Astrocyte (in vitro differentiated cells and primary cell): ENCODE data around the gene TWIST2. TPM values are rescaled to one million over a fixed set of nuclear protein-coding genes. Genes with fewer than 3 reads are reported as not detected.
A peak's percentile ranks its signal among the peaks of the same experiment; 100 is the strongest.

Experiments
- DNase-seq: peaks from one replicate; pipeline ENCODE4 v3.0.0-alpha.2; 2010; ENCODE audit warnings: low read depth
- FAIRE-seq: peaks from 2 replicates; lab custom pipeline; 2011; peaks lifted over from hg19 to GRCh38; lab: Jason Lieb, UNC
- H2AFZ ChIP-seq: 2 replicates; pipeline ENCODE4 v1.6.0; 2012; ENCODE audit warnings: low read depth, low read length, inconsistent platforms
- H3K27ac ChIP-seq: 2 replicates; pipeline ENCODE4 v1.5.1; 2011; ENCODE audit warnings: low read depth, low read length, inconsistent platforms
- H3K27me3 ChIP-seq: 2 replicates; pipeline ENCODE4 v1.6.0; 2011; ENCODE audit warnings: low read length, inconsistent platforms; ENCODE audit not compliant: insufficient read depth
- H3K36me3 ChIP-seq: 2 replicates; pipeline ENCODE4 v1.5.1; 2011; ENCODE audit warnings: low read length, inconsistent platforms; ENCODE audit not compliant: insufficient read depth
- H3K4me1 ChIP-seq: 2 replicates; pipeline ENCODE4 v1.5.1; 2011; ENCODE audit warnings: low read length, inconsistent platforms; ENCODE audit not compliant: insufficient read depth
- H3K4me2 ChIP-seq: 2 replicates; pipeline ENCODE4 v1.6.0; 2012; ENCODE audit warnings: low read length, inconsistent platforms
- H3K4me3 ChIP-seq: 2 replicates; pipeline ENCODE4 v1.5.1; 2011; ENCODE audit warnings: low read depth, mild to moderate bottlenecking, low read length, inconsistent platforms; ENCODE audit not compliant: insufficient read depth
- H3K79me2 ChIP-seq: 2 replicates; pipeline ENCODE4 v1.6.0; 2012; ENCODE audit warnings: mild to moderate bottlenecking, low read length, inconsistent platforms; ENCODE audit not compliant: insufficient read depth
- H3K9ac ChIP-seq: 2 replicates; pipeline ENCODE4 v1.6.0; 2012; ENCODE audit warnings: mild to moderate bottlenecking, low read length, inconsistent platforms
- H3K9me3 ChIP-seq: 2 replicates; pipeline ENCODE4 v1.5.1; 2012; ENCODE audit warnings: low read depth, mild to moderate bottlenecking, low read length, inconsistent platforms; ENCODE audit not compliant: insufficient read depth
- H4K20me1 ChIP-seq: 2 replicates; pipeline ENCODE4 v1.6.0; 2012; ENCODE audit warnings: low read length, inconsistent platforms; ENCODE audit not compliant: insufficient read depth
- H3K27ac Mint-ChIP-seq: one replicate; pipeline ENCODE4 v1.8.0; 2021; ENCODE audit warnings: mild to moderate bottlenecking, mixed read lengths; ENCODE audit not compliant: unreplicated experiment
- H3K27me3 Mint-ChIP-seq: one replicate; pipeline ENCODE4 v1.8.0; 2021; ENCODE audit warnings: low read depth, mixed read lengths; ENCODE audit not compliant: unreplicated experiment
- H3K36me3 Mint-ChIP-seq: one replicate; pipeline ENCODE4 v1.8.0; 2021; ENCODE audit warnings: low read depth, mixed read lengths; ENCODE audit not compliant: unreplicated experiment
- H3K4me1 Mint-ChIP-seq: one replicate; pipeline ENCODE4 v1.8.0; 2021; ENCODE audit warnings: low read depth, mixed read lengths; ENCODE audit not compliant: unreplicated experiment
- H3K4me3 Mint-ChIP-seq: one replicate; pipeline ENCODE4 v1.8.0; 2021; ENCODE audit warnings: mild to moderate bottlenecking, moderate library complexity, mixed read lengths; ENCODE audit not compliant: unreplicated experiment
- H3K9me3 Mint-ChIP-seq: one replicate; pipeline ENCODE4 v1.8.0; 2021; ENCODE audit warnings: mild to moderate bottlenecking, mixed read lengths; ENCODE audit not compliant: unreplicated experiment
- EZH2 ChIP-seq: IDR thresholded peaks from 2 replicates; pipeline ENCODE4 v1.6.1; 2012; ENCODE audit warnings: mild to moderate bottlenecking, low read length, inconsistent platforms; ENCODE audit not compliant: insufficient read depth
- total RNA-seq: library from RNA; stranded (reverse); gene quantifications from 2 replicates; pipeline ENCODE4 v1.2.1, GENCODE V29; 2021
- TF ChIP-seq, protein P1 (sequence below): IDR thresholded peaks from 2 replicates; pipeline ENCODE4 v1.5.1; 2011; ENCODE audit warnings: low read depth, mild to moderate bottlenecking, inconsistent platforms, low read length, moderate library complexity; ENCODE audit not compliant: insufficient read depth

Gene TWIST2
- total RNA-seq, 1 donor from 2014 or later: 3.2 TPM

DNA sequence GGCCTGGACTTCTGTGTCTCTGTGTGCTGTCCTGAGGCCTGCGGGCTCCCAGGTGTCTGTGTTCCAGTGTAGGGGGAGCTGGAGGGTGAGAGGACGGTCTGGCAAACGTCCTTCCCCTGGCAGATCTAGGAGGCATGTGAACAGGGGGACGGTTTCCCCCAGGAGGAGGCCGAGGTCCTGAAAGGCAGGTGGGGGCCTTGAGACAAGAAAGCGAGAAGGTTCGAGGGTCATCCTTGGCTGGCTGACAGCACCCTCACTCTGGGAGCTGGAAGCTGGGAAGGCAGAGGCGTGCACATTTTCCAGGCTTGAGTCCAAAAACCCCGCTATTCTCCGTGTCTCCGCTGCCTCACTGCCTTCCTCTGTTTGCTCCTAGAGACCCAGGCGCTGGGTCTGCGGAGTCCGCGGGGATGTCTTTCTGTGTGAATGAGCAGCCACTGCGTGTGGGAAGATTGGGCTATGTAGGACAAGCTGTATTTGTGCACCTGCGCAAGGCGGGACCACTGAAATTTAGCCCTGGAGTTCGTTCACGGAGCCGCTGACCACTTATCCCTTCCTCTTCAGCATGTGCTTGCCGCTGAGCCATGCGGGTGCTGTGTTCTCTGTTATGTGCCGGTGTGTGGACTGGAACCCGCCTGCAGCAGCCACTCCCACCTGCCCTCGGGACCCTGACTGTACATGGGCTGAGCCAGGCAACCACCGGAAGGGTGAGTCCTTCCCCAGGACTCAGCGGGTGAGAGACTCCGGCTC is 43.7 kb downstream of the TWIST2 start:
- Histone ChIP-seq H3K27ac (no peak overlapping the region), H3K27me3 (no peaks in the 10 kb centered on the region), H4K20me1 (peaks cover 50% of the 10 kb centered on the region), H3K9me3 (no peaks in the 10 kb centered on the region), H3K4me3 (no peak overlapping the region), H3K36me3 (no peaks in the 10 kb centered on the region), H3K4me1 (peaks cover 19% of the 10 kb centered on the region), H2AFZ (no peak overlapping the region), H3K4me2 (no peak overlapping the region), H3K79me2 (peaks cover 17% of the 10 kb centered on the region), H3K9ac (no peak overlapping the region)
- no peak overlapping the region for H3K27ac Mint-ChIP-seq
- DNase-seq: no peak
- H3K4me1 Mint-ChIP-seq: peaks cover 7% of the 10 kb centered on the region
- no peaks in the 10 kb centered on the region for H3K36me3 Mint-ChIP-seq
- peaks cover 3% of the 10 kb centered on the region for H3K9me3 Mint-ChIP-seq
- no peak for TF ChIP-seq EZH2
- TF ChIP-seq, protein P1, sequence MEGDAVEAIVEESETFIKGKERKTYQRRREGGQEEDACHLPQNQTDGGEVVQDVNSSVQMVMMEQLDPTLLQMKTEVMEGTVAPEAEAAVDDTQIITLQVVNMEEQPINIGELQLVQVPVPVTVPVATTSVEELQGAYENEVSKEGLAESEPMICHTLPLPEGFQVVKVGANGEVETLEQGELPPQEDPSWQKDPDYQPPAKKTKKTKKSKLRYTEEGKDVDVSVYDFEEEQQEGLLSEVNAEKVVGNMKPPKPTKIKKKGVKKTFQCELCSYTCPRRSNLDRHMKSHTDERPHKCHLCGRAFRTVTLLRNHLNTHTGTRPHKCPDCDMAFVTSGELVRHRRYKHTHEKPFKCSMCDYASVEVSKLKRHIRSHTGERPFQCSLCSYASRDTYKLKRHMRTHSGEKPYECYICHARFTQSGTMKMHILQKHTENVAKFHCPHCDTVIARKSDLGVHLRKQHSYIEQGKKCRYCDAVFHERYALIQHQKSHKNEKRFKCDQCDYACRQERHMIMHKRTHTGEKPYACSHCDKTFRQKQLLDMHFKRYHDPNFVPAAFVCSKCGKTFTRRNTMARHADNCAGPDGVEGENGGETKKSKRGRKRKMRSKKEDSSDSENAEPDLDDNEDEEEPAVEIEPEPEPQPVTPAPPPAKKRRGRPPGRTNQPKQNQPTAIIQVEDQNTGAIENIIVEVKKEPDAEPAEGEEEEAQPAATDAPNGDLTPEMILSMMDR: no peak
- peaks cover 10% of the 10 kb centered on the region for H3K27me3 Mint-ChIP-seq
- FAIRE-seq: no peak
- H3K4me3 Mint-ChIP-seq: no peak overlapping the region

- H3K4me3 Mint-ChIP-seq: no peak overlapping the region
- Histone ChIP-seq H4K20me1 (peaks cover 47% of the 10 kb centered on the region), H3K4me1 (peaks cover 19% of the 10 kb centered on the region), H3K9me3 (no peaks in the 10 kb centered on the region), H3K27ac (no peak overlapping the region), H3K4me3 (no peak overlapping the region), H3K36me3 (no peaks in the 10 kb centered on the region), H3K79me2 (peaks cover 22% of the 10 kb centered on the region), H3K9ac (no peak overlapping the region), H2AFZ (no peak overlapping the region), H3K27me3 (no peaks in the 10 kb centered on the region), H3K4me2 (no peak overlapping the region)
- H3K4me1 Mint-ChIP-seq: peaks cover 7% of the 10 kb centered on the region
- DNase-seq (no peak), FAIRE-seq (no peak)
- H3K9me3 Mint-ChIP-seq: peaks cover 3% of the 10 kb centered on the region
- no peak overlapping the region for H3K27ac Mint-ChIP-seq
- no peak for TF ChIP-seq EZH2
- TF ChIP-seq, protein P1: no peak
- H3K36me3 Mint-ChIP-seq: no peaks in the 10 kb centered on the region
- H3K27me3 Mint-ChIP-seq: peaks cover 7% of the 10 kb centered on the region
Observed at GRCh38 chr2:238892204-238892500, 44.3 kb downstream of the TWIST2 start.

DNA sequence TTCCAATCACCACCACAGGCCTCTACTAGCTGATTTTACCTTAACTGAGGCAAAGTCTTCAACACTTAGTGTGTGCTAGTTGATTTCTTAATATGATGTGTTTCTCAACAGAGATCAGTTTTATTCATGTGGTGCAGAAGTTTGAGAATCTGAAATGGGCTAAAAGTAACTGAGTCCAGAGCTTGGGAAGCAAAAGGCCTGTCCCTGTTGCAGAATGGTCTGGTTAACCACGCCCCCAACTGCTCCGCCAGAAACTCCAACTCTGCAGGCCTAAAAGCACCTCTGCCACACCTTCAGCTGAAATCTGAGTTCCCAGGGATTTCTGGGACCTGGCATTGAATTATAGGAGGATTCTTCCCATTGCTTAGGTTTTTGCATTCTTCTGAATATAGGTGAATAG is 44.9 kb downstream of the TWIST2 start:
- Histone ChIP-seq H4K20me1 (peaks cover 42% of the 10 kb centered on the region), H3K27ac (no peak overlapping the region), H3K27me3 (no peaks in the 10 kb centered on the region), H3K9ac (no peak overlapping the region), H3K79me2 (peaks cover 24% of the 10 kb centered on the region), H3K9me3 (no peaks in the 10 kb centered on the region), H2AFZ (no peak overlapping the region), H3K36me3 (no peaks in the 10 kb centered on the region), H3K4me1 (peaks cover 19% of the 10 kb centered on the region), H3K4me2 (no peak overlapping the region), H3K4me3 (no peak overlapping the region)
- Mint-ChIP-seq H3K4me1 (peaks cover 7% of the 10 kb centered on the region), H3K27me3 (peaks cover 5% of the 10 kb centered on the region), H3K27ac (no peak overlapping the region), H3K9me3 (peaks cover 3% of the 10 kb centered on the region), H3K36me3 (no peaks in the 10 kb centered on the region), H3K4me3 (peak overlapping the region; percentile 20)
- no peak for TF ChIP-seq EZH2
- TF ChIP-seq, protein P1: no peak
- no peak for FAIRE-seq
- no peak for DNase-seq
